Stimulated activated CD4-positive, alpha-beta T cell treated with anti-CD3 and anti-CD28 coated beads, TNF-alpha, amount 100 ng/mL, for 4 hours (primary cell): ENCODE results near the gene PRSS27.

Experiments
- DNase-seq, 3 experiments: peaks; one replicate each; pipeline ENCODE4 v3.0.0-alpha.2; 2020; ENCODE audit warnings: low read depth in 3 of 3

The PRSS27 gene

GRCh38 chr16:2720064-2720457 is at the start of gene PRSS27:
Gene PRSS27 (minus strand): TSS chr16:2720224. CDS start chr16:2720160, 64 bp downstream.
- DNase-seq = no peak

GRCh38 chr16:2769675-2770056 is 49.6 kb upstream of the PRSS27 start:
- DNase-seq = no peak

GRCh38 chr16:2769100-2769529 is 49.1 kb upstream of the PRSS27 start:
- DNase-seq = no peak

GRCh38 chr16:2768403-2769089 is 48.5 kb upstream of the PRSS27 start:
- DNase-seq = no peak

- no peak for DNase-seq
Measured at GRCh38 chr16:2767891-2768290, 47.9 kb upstream of the PRSS27 start.

- no peak for DNase-seq
Measured at GRCh38 chr16:2767140-2767731, 47.2 kb upstream of the PRSS27 start.

GRCh38 chr16:2766430-2767139 is 46.6 kb upstream of the PRSS27 start:
- no peak for DNase-seq

GRCh38 chr16:2765462-2766404 is 45.7 kb upstream of the PRSS27 start:
- no peak for DNase-seq

- no peak for DNase-seq
Measured at GRCh38 chr16:2764718-2765117, 44.7 kb upstream of the PRSS27 start.

- no peak for DNase-seq
Measured at GRCh38 chr16:2763173-2763572, 43.1 kb upstream of the PRSS27 start.

GRCh38 chr16:2762711-2763110 is 42.7 kb upstream of the PRSS27 start:
- no peak for DNase-seq

- DNase-seq = no peak
Measured at GRCh38 chr16:2761886-2762583, 42.0 kb upstream of the PRSS27 start.

GRCh38 chr16:2761472-2761871 is 41.4 kb upstream of the PRSS27 start:
- DNase-seq = no peak

- no peak for DNase-seq
Measured at GRCh38 chr16:2757344-2757743, 37.3 kb upstream of the PRSS27 start.

GRCh38 chr16:2756288-2757015 is 36.4 kb upstream of the PRSS27 start:
- no peak for DNase-seq

- no peak for DNase-seq
Measured at GRCh38 chr16:2755158-2755557, 35.1 kb upstream of the PRSS27 start.

GRCh38 chr16:2753733-2754020 is 33.7 kb upstream of the PRSS27 start:
- DNase-seq = no peak

- no peak for DNase-seq
Measured at GRCh38 chr16:2752850-2753732, 33.1 kb upstream of the PRSS27 start.

- peak; percentile 86 to 88 (median 87) for DNase-seq
Measured at GRCh38 chr16:2752035-2752849, 32.2 kb upstream of the PRSS27 start, which contains the start of gene SRRM2. Gene SRRM2 (plus strand): TSS chr16:2752638. CDS start chr16:2756365, 3,727 bp downstream.
